H1 (cell line): Measurements from ENCODE around the gene ATG5. TPM values are rescaled to one million over a fixed set of nuclear protein-coding genes. Genes with fewer than 3 reads are reported as not detected.

Experiments used
- CTCF ChIA-PET: fragments of 300-600 bp; sonication (Branson Sonifier 250); formaldehyde crosslinking; loops from one replicate; lab custom pipeline; 2021; ENCODE audit not compliant: partially characterized antibody; lab: Charles Lee
- POLR2A ChIA-PET: fragments of 300-600 bp; sonication (Branson Sonifier 250); formaldehyde crosslinking; loops from one replicate; lab custom pipeline; 2021; ENCODE audit warnings: inconsistent platforms; ENCODE audit not compliant: partially characterized antibody; lab: Charles Lee
- DNase-seq, 2 experiments: peaks; one replicate each; pipeline versions ENCODE4 v3.0.0 to v3.0.0-alpha.2; 2010 to 2022; ENCODE audit warnings: low spot score in 2 of 2, low read depth in 1 of 2, mixed read lengths in 1 of 2
- FAIRE-seq: peaks from 2 replicates; lab custom pipeline; 2011; peaks lifted over from hg19 to GRCh38; lab: Jason Lieb, UNC
- H2AFZ ChIP-seq: 2 replicates; pipeline ENCODE4 v1.8.1; 2012; ENCODE audit warnings: low read length, inconsistent platforms
- H2AK5ac ChIP-seq: 2 replicates; pipeline ENCODE4 v1.6.1; 2013; ENCODE audit warnings: low read depth, low read length
- H2BK120ac ChIP-seq: replicated peaks from 2 replicates; pipeline ENCODE3; 2013; ENCODE audit warnings: low read depth, low read length, inconsistent platforms
- H2BK12ac ChIP-seq: 2 replicates; pipeline ENCODE4 v1.6.1; 2013; ENCODE audit warnings: low read depth, low read length
- H2BK15ac ChIP-seq: 2 replicates; pipeline ENCODE4 v1.6.1; 2013; ENCODE audit warnings: low read length
- H2BK20ac ChIP-seq: 2 replicates; pipeline ENCODE4 v1.6.1; 2013; ENCODE audit warnings: low read length
- H2BK5ac ChIP-seq: 2 replicates; pipeline ENCODE4 v1.6.1; 2013; ENCODE audit warnings: low read depth, low read length
- H3K14ac ChIP-seq: 2 replicates; pipeline ENCODE4 v1.6.1; 2013; ENCODE audit warnings: inconsistent platforms; ENCODE audit not compliant: insufficient read length
- H3K18ac ChIP-seq: 2 replicates; pipeline ENCODE4 v1.6.1; 2013; ENCODE audit warnings: low read length; ENCODE audit errors: extremely low read depth
- H3K23ac ChIP-seq: 2 replicates; pipeline ENCODE4 v1.6.1; 2013; ENCODE audit warnings: inconsistent platforms; ENCODE audit not compliant: insufficient read length
- H3K23me2 ChIP-seq: 2 replicates; pipeline ENCODE4 v1.6.1; 2013; ENCODE audit warnings: low read depth, low read length
- H3K27ac ChIP-seq: 2 replicates; pipeline ENCODE4 v1.6.1; 2011; ENCODE audit warnings: low read depth, low read length, inconsistent platforms
- H3K27me3 ChIP-seq, 4 experiments: replicated peaks in 1 of 4; 1 replicate in 1 of 4; 2 replicates in 3 of 4; pipeline versions ENCODE4 v1.6.1 to v1.8.1; 2011 to 2013; ENCODE audit warnings: low read length in 3 of 4, mild to moderate bottlenecking in 3 of 4, inconsistent platforms in 2 of 4, mixed read lengths in 2 of 4, moderate library complexity in 1 of 4; ENCODE audit not compliant: control insufficient read depth in 3 of 4, insufficient read depth in 3 of 4; ENCODE audit errors: extremely low read depth in 1 of 4
- H3K36me3 ChIP-seq, 4 experiments: 2 replicates each; pipeline versions ENCODE4 v1.6.1 to v1.8.1; 2011 to 2013; ENCODE audit warnings: mild to moderate bottlenecking in 4 of 4, low read length in 3 of 4, moderate library complexity in 2 of 4, control low read depth in 1 of 4, inconsistent platforms in 1 of 4; ENCODE audit not compliant: insufficient read depth in 4 of 4, control insufficient read depth in 2 of 4
- H3K4ac ChIP-seq: replicated peaks from 2 replicates; pipeline ENCODE3; 2013; ENCODE audit warnings: low read length, low read depth, mixed read lengths, inconsistent platforms; ENCODE audit not compliant: insufficient read length
- H3K4me1 ChIP-seq, 4 experiments: replicated peaks in 1 of 4; 1 replicate in 1 of 4; 2 replicates in 3 of 4; pipeline versions ENCODE4 v1.6.1 to v1.8.1; 2011 to 2013; ENCODE audit warnings: low read length in 3 of 4, inconsistent platforms in 2 of 4, mixed read lengths in 1 of 4; ENCODE audit not compliant: insufficient read depth in 4 of 4, control insufficient read depth in 3 of 4
- H3K4me2 ChIP-seq, 2 experiments: 2 replicates each; pipeline versions ENCODE4 v1.6.1 to v1.8.1; 2011 to 2013; ENCODE audit warnings: low read depth in 2 of 2, low read length in 2 of 2, control low read depth in 1 of 2, inconsistent platforms in 1 of 2, mild to moderate bottlenecking in 1 of 2; ENCODE audit not compliant: insufficient read depth in 1 of 2
- H3K4me3 ChIP-seq, 4 experiments: fragments of 200-600, 300-600 bp in 1 of 4; sonication (generic), shearing (Covaris generic), sonication (Bioruptor Twin) in 1 of 4; 2 replicates each; pipeline versions ENCODE4 v1.5.1 to v1.8.1; 2011 to 2016; ENCODE audit warnings: low read length in 4 of 4, low read depth in 3 of 4, control low read depth in 2 of 4, inconsistent platforms in 2 of 4, mild to moderate bottlenecking in 2 of 4, mixed read lengths in 1 of 4, moderate library complexity in 1 of 4; ENCODE audit not compliant: insufficient read depth in 2 of 4; ENCODE audit errors: extremely low read depth in 1 of 4
- H3K56ac ChIP-seq: replicated peaks from 2 replicates; pipeline ENCODE3; 2013; ENCODE audit warnings: low read depth, mild to moderate bottlenecking, mixed read lengths, low read length, inconsistent platforms; ENCODE audit not compliant: insufficient read length
- H3K79me1 ChIP-seq: 2 replicates; pipeline ENCODE4 v1.6.1; 2013; ENCODE audit warnings: low read depth, low read length, control low read depth
- H3K79me2 ChIP-seq, 2 experiments: 2 replicates each; pipeline versions ENCODE4 v1.6.1 to v1.8.1; 2012 to 2013; ENCODE audit warnings: low read length in 2 of 2, mild to moderate bottlenecking in 2 of 2, inconsistent platforms in 1 of 2; ENCODE audit not compliant: insufficient read depth in 2 of 2, control insufficient read depth in 1 of 2
- H3K9ac ChIP-seq, 4 experiments: replicated peaks in 1 of 4; 1 replicate in 1 of 4; 2 replicates in 3 of 4; pipeline versions ENCODE4 v1.6.1 to v1.8.1; 2011 to 2013; ENCODE audit warnings: low read depth in 3 of 4, low read length in 3 of 4, control low read depth in 2 of 4, mild to moderate bottlenecking in 2 of 4, moderate library complexity in 2 of 4, inconsistent platforms in 1 of 4; ENCODE audit errors: extremely low read depth in 1 of 4
- H3K9me3 ChIP-seq, 2 experiments: 2 replicates each; pipeline versions ENCODE4 v1.6.1 to v1.8.1; 2012 to 2013; ENCODE audit warnings: mild to moderate bottlenecking in 2 of 2, moderate library complexity in 2 of 2, control low read depth in 1 of 2, inconsistent platforms in 1 of 2, low read depth in 1 of 2, low read length in 1 of 2, mixed read lengths in 1 of 2; ENCODE audit not compliant: insufficient read depth in 2 of 2
- H4K20me1 ChIP-seq, 2 experiments: replicated peaks in 1 of 2; 2 replicates each; pipeline versions ENCODE3 to v1.8.1; 2011 to 2013; ENCODE audit warnings: inconsistent platforms in 2 of 2, low read length in 2 of 2, mild to moderate bottlenecking in 1 of 2; ENCODE audit not compliant: insufficient read depth in 2 of 2, control insufficient read depth in 1 of 2
- H4K5ac ChIP-seq: 2 replicates; pipeline ENCODE4 v1.6.1; 2013; ENCODE audit warnings: low read length, low read depth, mixed read lengths, inconsistent platforms; ENCODE audit not compliant: insufficient read length
- H4K8ac ChIP-seq: 2 replicates; pipeline ENCODE4 v1.8.0; 2013; ENCODE audit warnings: mild to moderate bottlenecking, moderate library complexity, low read length, inconsistent platforms; ENCODE audit not compliant: insufficient read depth; ENCODE audit errors: extremely low read depth
- H4K91ac ChIP-seq: replicated peaks from 2 replicates; pipeline ENCODE3; 2013; ENCODE audit warnings: low read length, mixed read lengths, inconsistent platforms; ENCODE audit not compliant: insufficient read length
- ATF3 ChIP-seq: IDR thresholded peaks from 2 replicates; pipeline ENCODE4 v1.6.1; 2011; ENCODE audit warnings: low read depth, mild to moderate bottlenecking, low read length; ENCODE audit not compliant: insufficient read depth
- BRCA1 ChIP-seq: IDR thresholded peaks from 2 replicates; pipeline ENCODE4 v1.6.1; 2012; ENCODE audit warnings: low read depth, low read length, improper control_type of control experiment
- CEBPB ChIP-seq: IDR thresholded peaks from 2 replicates; pipeline ENCODE4 v1.6.1; 2012; ENCODE audit warnings: low read depth, low read length
- HDAC6 ChIP-seq: IDR thresholded peaks from one replicate; pipeline ENCODE4 v1.7.1; 2012; ENCODE audit warnings: low read depth, mild to moderate bottlenecking, inconsistent platforms, low read length, moderate library complexity
- JUN ChIP-seq: IDR thresholded peaks from 2 replicates; pipeline ENCODE4 v1.6.1; 2011; ENCODE audit warnings: low read depth, mild to moderate bottlenecking, improper control_type of control experiment, low read length
- KDM4A ChIP-seq: IDR thresholded peaks from one replicate; pipeline ENCODE4 v1.7.1; 2012; ENCODE audit warnings: low read depth, mild to moderate bottlenecking, moderate library complexity, low read length, inconsistent platforms; ENCODE audit not compliant: severe bottlenecking
- SAP30 ChIP-seq: fragments of 300-600 bp; sonication (generic); IDR thresholded peaks from 2 replicates; pipeline ENCODE4 v1.7.1; 2012; ENCODE audit warnings: low read length, moderate library complexity, mild to moderate bottlenecking, inconsistent platforms; ENCODE audit not compliant: insufficient read depth, insufficient replicate concordance
- SIN3A ChIP-seq, 2 experiments: IDR thresholded peaks in 1 of 2; conservative IDR thresholded peaks in 1 of 2; 2 replicates each; pipeline ENCODE4 v1.6.1; 2011 to 2012; ENCODE audit warnings: low read length in 2 of 2, improper control_type of control experiment in 1 of 2, low read depth in 1 of 2, mild to moderate bottlenecking in 1 of 2
- SIRT6 ChIP-seq: IDR thresholded peaks from one replicate; pipeline ENCODE4 v1.7.1; 2012; ENCODE audit warnings: low read length, inconsistent platforms
- SIX5 ChIP-seq: IDR thresholded peaks from 2 replicates; pipeline ENCODE4 v1.6.1; 2011; ENCODE audit warnings: mild to moderate bottlenecking, low read depth, low read length
- SRF ChIP-seq: IDR thresholded peaks from 2 replicates; pipeline ENCODE4 v1.6.1; 2011; ENCODE audit warnings: mild to moderate bottlenecking, low read depth, low read length, moderate library complexity
- SUZ12 ChIP-seq: fragments of 200-600 bp; sonication (generic); IDR thresholded peaks from 2 replicates; pipeline ENCODE4 v1.6.1; 2012; ENCODE audit warnings: mild to moderate bottlenecking, inconsistent platforms, low read length, moderate library complexity, mixed read lengths
- TAF1 ChIP-seq: IDR thresholded peaks from 2 replicates; pipeline ENCODE4 v1.6.1; 2011; ENCODE audit warnings: mild to moderate bottlenecking, low read depth, low read length
- YY1 ChIP-seq: IDR thresholded peaks from 2 replicates; pipeline ENCODE4 v1.6.1; 2011; ENCODE audit warnings: low read depth, mild to moderate bottlenecking, low read length
- WGBS, 2 experiments: shearing (Covaris generic) in 1 of 2; methylation state at CpG; one replicate each; pipeline versions ENCODE4 v1.1.6 to v1.1.7; 2013 to 2015; ENCODE audit warnings: low lambda C conversion rate in 2 of 2, mixed read lengths in 2 of 2, inconsistent platforms in 1 of 2, low coverage in 1 of 2, missing lambda C conversion rate in 1 of 2; ENCODE audit not compliant: insufficient replicate concordance in 2 of 2, insufficient coverage in 1 of 2, insufficient read length in 1 of 2; ENCODE audit errors: extremely low coverage in 1 of 2, missing lambda C conversion rate in 1 of 2; 5-methylcytosine and 5-hydroxymethylcytosine counted together
- polyA plus RNA-seq, 7 experiments: library from polyadenylated mRNA; depleted of rRNA in 3 of 7; stranded (reverse) in 5 of 7; unstranded in 2 of 7; fragments of >200 nt in 5 of 7; fragments of 200-250 nt in 2 of 7; gene quantifications; 1 replicate in 5 of 7; 2 replicates in 1 of 7; 4 replicates in 1 of 7; pipeline versions ENCODE4 v1.2.1 to v1.2.3, GENCODE V29; 2011 to 2013; ENCODE audit warnings: missing spikeins in 2 of 7, mixed read lengths in 2 of 7
- total RNA-seq: library from RNA; stranded (reverse); fragmentation: NEBNext Ultra II Directional; extraction: Animal tissue kit (Norgen Biotek cat#: 25700); gene quantifications from 2 replicates; pipeline ENCODE4 v1.2.1, GENCODE V29; 2021

Gene ATG5
- total and polyA plus RNA-seq, 2 of the 8 experiments (the other 6 are each of a cell fraction or from before 2014, with no cell fraction given): 18.2 to 39.0 TPM

- Histone ChIP-seq H3K27ac (no peak overlapping the region), H4K5ac (no peak overlapping the region), H2BK12ac (no peak overlapping the region), H3K36me3 (peaks cover 0 to 16% (median 5%) of the 10 kb centered on the region in 4 experiments; a peak in 6 of 8 replicates), H4K8ac (no peak overlapping the region), H3K23me2 (no peaks in the 10 kb centered on the region), H3K4ac (no peak overlapping the region), H4K20me1 (peaks cover 0 to 5% of the 10 kb centered on the region in 2 experiments), H3K56ac (no peak overlapping the region), H3K4me1 (no peaks in the 10 kb centered on the region; a peak in 1 of 7 replicates), H3K4me2 (no peak overlapping the region), H2BK120ac (no peak overlapping the region), H2AFZ (no peak overlapping the region), H3K23ac (no peak overlapping the region), H2AK5ac (no peak overlapping the region), H4K91ac (no peak overlapping the region), H3K79me1 (peaks cover 3% of the 10 kb centered on the region), H3K18ac (no peak overlapping the region), H3K79me2 (peaks cover 4 to 55% of the 10 kb centered on the region in 2 experiments), H3K4me3 (no peak overlapping the region), H2BK5ac (no peak overlapping the region), H3K9me3 (no peaks in the 10 kb centered on the region), H3K27me3 (no peaks in the 10 kb centered on the region), H3K9ac (no peak overlapping the region), H3K14ac (no peak overlapping the region), H2BK15ac (no peak overlapping the region), H2BK20ac (no peak overlapping the region)
- ChIA-PET POLR2A (no interaction called here), CTCF (interaction anchor here (1.0 to 1.5 kb wide), 2 partner anchors 11 to 859 kb away, joined by 3 to 4 read pairs; no protein-coding TSS in a partner anchor)
- 92% methylated on average over 4 of the region's 4 CpGs; no CpG with 5 or more reads in 1 of the 2 experiments for WGBS, 2 experiments
- no peak for FAIRE-seq
- DNase-seq: no peak
- no peak for TF ChIP-seq SIN3A (conservative IDR thresholded peaks at IDR 0.05 in 1 of 2, IDR thresholded peaks at IDR 0.05 in 1 of 2; ENCODE audit: low read depth in 1 of 2, low read length in 2 of 2)
- no peak for TF ChIP-seq SRF
- TF ChIP-seq JUN: no peak
- TF ChIP-seq HDAC6: no peak
- no peak for TF ChIP-seq SAP30
- no peak for TF ChIP-seq TAF1
- no peak for TF ChIP-seq SIRT6
- TF ChIP-seq ATF3: no peak
- no peak for TF ChIP-seq CEBPB
- no peak for TF ChIP-seq KDM4A
- TF ChIP-seq SUZ12: no peak
- no peak for TF ChIP-seq YY1
- TF ChIP-seq SIX5: no peak
- no peak for TF ChIP-seq BRCA1
Observed at GRCh38 chr6:106290032-106290431, 35.5 kb downstream of the ATG5 start.
